Measurements from ENCODE around the gene TMEM117. TPM values are rescaled to one million over a fixed set of nuclear protein-coding genes. Genes with fewer than 3 reads are reported as not detected.

Gene TMEM117
- total and polyA plus RNA-seq, 10 of the 15 experiments (the other 5 are each of a cell fraction or from before 2014, with no cell fraction given) = 3.1 to 8.2 (median 6.1) TPM

DNA sequence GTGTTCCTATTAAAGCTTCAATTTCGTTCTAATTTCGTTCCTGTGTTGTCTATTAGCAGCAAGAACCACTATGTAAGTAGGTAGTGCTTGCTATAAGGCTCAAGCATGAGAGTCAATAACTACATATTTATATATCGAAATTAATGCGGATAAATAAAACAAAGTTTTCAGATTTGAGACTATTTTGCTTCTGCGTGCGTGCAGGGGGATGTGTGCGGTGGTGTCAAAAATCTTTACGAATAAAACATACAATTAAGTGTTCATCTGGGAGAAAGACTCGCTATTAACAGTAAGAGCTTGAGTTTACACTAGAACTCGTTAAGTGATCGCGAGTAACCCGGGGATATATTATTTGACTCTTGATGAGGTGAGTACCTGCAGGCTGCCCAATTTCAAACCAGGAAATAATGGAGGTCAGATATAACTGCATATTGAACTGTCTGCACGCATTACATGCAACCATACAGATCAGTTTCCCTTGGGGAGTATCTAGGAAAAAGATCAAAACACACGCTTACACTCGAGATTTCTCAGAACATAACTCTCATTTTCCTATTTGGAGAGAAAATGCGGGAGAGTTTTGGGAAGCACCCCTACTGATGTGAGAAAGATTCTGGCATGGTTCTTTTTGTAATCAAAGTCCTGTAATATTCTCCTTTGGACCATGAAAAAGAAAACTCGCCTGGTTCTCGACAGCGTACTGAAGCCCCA is 30.6 kb upstream of the TMEM117 start:
- Histone ChIP-seq H2AFZ (ENCODE audit: control insufficient read depth, low read depth, low read length) (peak overlapping the region; percentile 84), H4K20me1 (ENCODE audit: control insufficient read depth, insufficient read depth) (no peaks in the 10 kb centered on the region), H3K36me3 (ENCODE audit: control insufficient read depth in 2 of 2, insufficient read depth in 2 of 2, low read length in 1 of 2) (peaks cover 0 to 9% of the 10 kb centered on the region in 2 experiments; a peak in 2 of 4 replicates), H3K27ac (ENCODE audit: control insufficient read depth, insufficient read depth) (peak overlapping the region; percentile 96), H3K4me1 (ENCODE audit: control insufficient read depth, insufficient read depth, low read length) (no peaks in the 10 kb centered on the region), H3K9me3 (replicated peaks; ENCODE audit: control insufficient read depth, insufficient read depth, low read length) (no peaks in the 10 kb centered on the region), H3K27me3 (replicated peaks in 1 of 2; ENCODE audit: control insufficient read depth in 2 of 2, insufficient read depth in 2 of 2, low read length in 1 of 2) (no peaks in the 10 kb centered on the region), H3K4me2 (ENCODE audit: control insufficient read depth, insufficient read depth) (peak overlapping the region; percentile 74), H3K4me3 (peak overlapping the region; percentile 84), H3K79me2 (ENCODE audit: control insufficient read depth, insufficient read depth, low read length) (peaks cover 40% of the 10 kb centered on the region), H3K9ac (ENCODE audit: control insufficient read depth, insufficient read depth, low read length) (peak overlapping the region; percentile 93)
- intact Hi-C loops (cut with micrococcal nuclease; ENCODE audit: unreplicated experiment) (no loop called here), in situ Hi-C loops (cut with MboI) (no loop called here)
- RAD21 ChIA-PET (ENCODE audit: unreplicated experiment) = interaction anchor here (1.8 to 3.0 kb wide), 4 partner anchors 12 to 77 kb away, joined by 4 to 17 read pairs (median 8); partner anchors contain the start of genes IRAK4 and PUS7L
- SMC1A ChIA-PET (ENCODE audit: uncharacterized antibody, unreplicated experiment) = interaction anchor here (0.8 to 3.8 kb wide), 11 partner anchors 9 to 80 kb away, joined by 3 to 12 read pairs (median 5); partner anchors contain the start of genes IRAK4 and PUS7L
- DNase-seq (ENCODE audit: low read depth, low spot score) = no peak
- CTCF ChIA-PET = interaction anchor here (1.2 to 3.7 kb wide), 2 partner anchors 45 to 77 kb away, joined by 5 to 21 read pairs; partner anchors contain the start of genes IRAK4 and PUS7L
- TSS peak; percentile 59 for BruUV-seq (replicated peaks)
- TF ChIP-seq SUPT20H (IDR thresholded peaks at IDR 0.05; ENCODE audit: borderline replicate concordance, control insufficient read depth, low read depth, low read length) (no peak), MLLT1 (IDR thresholded peaks at IDR 0.05) (peak; percentile 96), RB1 (IDR thresholded peaks at IDR 0.05; ENCODE audit: borderline replicate concordance) (no peak), NRF1 (conservative IDR thresholded peaks at IDR 0.05; ENCODE audit: low read depth, low read length) (no peak), CEBPZ (IDR thresholded peaks at IDR 0.05; ENCODE audit: low read depth, low read length) (no peak)
- TF ChIP-seq, protein P1, sequence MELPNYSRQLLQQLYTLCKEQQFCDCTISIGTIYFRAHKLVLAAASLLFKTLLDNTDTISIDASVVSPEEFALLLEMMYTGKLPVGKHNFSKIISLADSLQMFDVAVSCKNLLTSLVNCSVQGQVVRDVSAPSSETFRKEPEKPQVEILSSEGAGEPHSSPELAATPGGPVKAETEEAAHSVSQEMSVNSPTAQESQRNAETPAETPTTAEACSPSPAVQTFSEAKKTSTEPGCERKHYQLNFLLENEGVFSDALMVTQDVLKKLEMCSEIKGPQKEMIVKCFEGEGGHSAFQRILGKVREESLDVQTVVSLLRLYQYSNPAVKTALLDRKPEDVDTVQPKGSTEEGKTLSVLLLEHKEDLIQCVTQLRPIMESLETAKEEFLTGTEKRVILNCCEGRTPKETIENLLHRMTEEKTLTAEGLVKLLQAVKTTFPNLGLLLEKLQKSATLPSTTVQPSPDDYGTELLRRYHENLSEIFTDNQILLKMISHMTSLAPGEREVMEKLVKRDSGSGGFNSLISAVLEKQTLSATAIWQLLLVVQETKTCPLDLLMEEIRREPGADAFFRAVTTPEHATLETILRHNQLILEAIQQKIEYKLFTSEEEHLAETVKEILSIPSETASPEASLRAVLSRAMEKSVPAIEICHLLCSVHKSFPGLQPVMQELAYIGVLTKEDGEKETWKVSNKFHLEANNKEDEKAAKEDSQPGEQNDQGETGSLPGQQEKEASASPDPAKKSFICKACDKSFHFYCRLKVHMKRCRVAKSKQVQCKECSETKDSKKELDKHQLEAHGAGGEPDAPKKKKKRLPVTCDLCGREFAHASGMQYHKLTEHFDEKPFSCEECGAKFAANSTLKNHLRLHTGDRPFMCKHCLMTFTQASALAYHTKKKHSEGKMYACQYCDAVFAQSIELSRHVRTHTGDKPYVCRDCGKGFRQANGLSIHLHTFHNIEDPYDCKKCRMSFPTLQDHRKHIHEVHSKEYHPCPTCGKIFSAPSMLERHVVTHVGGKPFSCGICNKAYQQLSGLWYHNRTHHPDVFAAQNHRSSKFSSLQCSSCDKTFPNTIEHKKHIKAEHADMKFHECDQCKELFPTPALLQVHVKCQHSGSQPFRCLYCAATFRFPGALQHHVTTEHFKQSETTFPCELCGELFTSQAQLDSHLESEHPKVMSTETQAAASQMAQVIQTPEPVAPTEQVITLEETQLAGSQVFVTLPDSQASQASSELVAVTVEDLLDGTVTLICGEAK (IDR thresholded peaks at IDR 0.05; ENCODE audit: borderline replicate concordance) = peak; percentile 40; the same call in 1 of the 2 replicates
- FAIRE-seq = no peak
- POLR2A ChIA-PET = interaction anchor here (0.7 to 3.0 kb wide), 4 partner anchors 8 to 77 kb away, joined by 4 to 24 read pairs (median 8); partner anchors contain the start of genes IRAK4, PUS7L and TMEM117
- ATAC-seq = peak; percentile 51
- 18% methylated on average over 20 of the region's 20 CpGs for WGBS (ENCODE audit: insufficient coverage, insufficient replicate concordance, low lambda C conversion rate, missing lambda C conversion rate)
